ENCODE measurements around the gene NUDT13.

- TF ChIP-seq CTCF (IDR thresholded peaks at IDR 0.05): no peak
- TF ChIP-seq ZFX (IDR thresholded peaks at IDR 0.05; ENCODE audit: borderline replicate concordance): no peak
Observed at GRCh38 chr10:73161079-73161478, 50.8 kb downstream of the NUDT13 start.
